Measurements from ENCODE around the gene THOC6.

The THOC6 gene

GRCh38 chr16:3023669-3024478 lies at the start of gene THOC6, which contains the start of gene HCFC1R1:
Gene THOC6 (plus strand): TSS chr16:3024035. CDS start chr16:3024327, 292 bp downstream.
Gene HCFC1R1 (minus strand): TSS chr16:3023942. CDS start chr16:3023941, 1 bp downstream.
- H3K4me3 ChIP-seq (ENCODE audit: low read length): peak within 1 kb of the TSS; percentile 99
- H3K27me3 ChIP-seq (ENCODE audit: control insufficient read depth, insufficient read depth, low read length): no peaks in the 10 kb centered on the region
- no peaks in the 10 kb centered on the region for H3K9me3 ChIP-seq (ENCODE audit: control insufficient read depth, low read depth, low read length)
- H3K27ac ChIP-seq (ENCODE audit: low read length): peak within 1 kb of the TSS; percentile 87
- peaks cover 17% of the 10 kb centered on the region for H3K4me1 ChIP-seq (ENCODE audit: control insufficient read depth, low read depth, low read length)
- peak within 1 kb of the TSS; percentile 88 for H3K9ac ChIP-seq (ENCODE audit: low read length)
- peaks cover 23% of the 10 kb centered on the region for H3K36me3 ChIP-seq (ENCODE audit: control insufficient read depth, low read depth, low read length)

GRCh38 chr16:2974319-2975056 lies 49.3 kb upstream of the THOC6 start:
- H3K4me1 ChIP-seq (ENCODE audit: control insufficient read depth, low read depth, low read length): no peaks in the 10 kb centered on the region
- H3K27me3 ChIP-seq (ENCODE audit: control insufficient read depth, insufficient read depth, low read length): no peaks in the 10 kb centered on the region
- no peak overlapping the region for H3K9ac ChIP-seq (ENCODE audit: low read length)
- no peaks in the 10 kb centered on the region for H3K9me3 ChIP-seq (ENCODE audit: control insufficient read depth, low read depth, low read length)
- no peak overlapping the region for H3K27ac ChIP-seq (ENCODE audit: low read length)
- H3K36me3 ChIP-seq (ENCODE audit: control insufficient read depth, low read depth, low read length): peaks cover 14% of the 10 kb centered on the region
- no peak overlapping the region for H3K4me3 ChIP-seq (ENCODE audit: low read length)

- Histone ChIP-seq H3K27me3 (ENCODE audit: control insufficient read depth, insufficient read depth, low read length) (no peaks in the 10 kb centered on the region), H3K36me3 (ENCODE audit: control insufficient read depth, low read depth, low read length) (peaks cover 14% of the 10 kb centered on the region), H3K9me3 (ENCODE audit: control insufficient read depth, low read depth, low read length) (no peaks in the 10 kb centered on the region), H3K9ac (ENCODE audit: low read length) (no peak overlapping the region), H3K4me3 (ENCODE audit: low read length) (no peak overlapping the region), H3K4me1 (ENCODE audit: control insufficient read depth, low read depth, low read length) (no peaks in the 10 kb centered on the region), H3K27ac (ENCODE audit: low read length) (no peak overlapping the region)
These were observed 48.6 kb upstream of the THOC6 start for GRCh38 chr16:2975161-2975795.

GRCh38 chr16:2976201-2976600 lies 47.6 kb upstream of the THOC6 start:
- Histone ChIP-seq H3K9ac (ENCODE audit: low read length) (no peak overlapping the region), H3K9me3 (ENCODE audit: control insufficient read depth, low read depth, low read length) (no peaks in the 10 kb centered on the region), H3K4me1 (ENCODE audit: control insufficient read depth, low read depth, low read length) (peaks cover under 1% of the 10 kb centered on the region), H3K27me3 (ENCODE audit: control insufficient read depth, insufficient read depth, low read length) (no peaks in the 10 kb centered on the region), H3K36me3 (ENCODE audit: control insufficient read depth, low read depth, low read length) (peaks cover 14% of the 10 kb centered on the region), H3K4me3 (ENCODE audit: low read length) (no peak overlapping the region), H3K27ac (ENCODE audit: low read length) (no peak overlapping the region)

- no peak overlapping the region for H3K4me3 ChIP-seq (ENCODE audit: low read length)
- H3K27ac ChIP-seq (ENCODE audit: low read length): no peak overlapping the region
- no peak overlapping the region for H3K9ac ChIP-seq (ENCODE audit: low read length)
- no peaks in the 10 kb centered on the region for H3K9me3 ChIP-seq (ENCODE audit: control insufficient read depth, low read depth, low read length)
- peaks cover 14% of the 10 kb centered on the region for H3K36me3 ChIP-seq (ENCODE audit: control insufficient read depth, low read depth, low read length)
- no peaks in the 10 kb centered on the region for H3K27me3 ChIP-seq (ENCODE audit: control insufficient read depth, insufficient read depth, low read length)
- H3K4me1 ChIP-seq (ENCODE audit: control insufficient read depth, low read depth, low read length): peaks cover 6% of the 10 kb centered on the region
These were observed 47.2 kb upstream of the THOC6 start for GRCh38 chr16:2976673-2977072.

GRCh38 chr16:2977440-2977839 lies 46.4 kb upstream of the THOC6 start:
- no peak overlapping the region for H3K4me3 ChIP-seq (ENCODE audit: low read length)
- no peak overlapping the region for H3K9ac ChIP-seq (ENCODE audit: low read length)
- no peaks in the 10 kb centered on the region for H3K9me3 ChIP-seq (ENCODE audit: control insufficient read depth, low read depth, low read length)
- no peak overlapping the region for H3K27ac ChIP-seq (ENCODE audit: low read length)
- no peaks in the 10 kb centered on the region for H3K27me3 ChIP-seq (ENCODE audit: control insufficient read depth, insufficient read depth, low read length)
- H3K36me3 ChIP-seq (ENCODE audit: control insufficient read depth, low read depth, low read length): peaks cover 10% of the 10 kb centered on the region
- H3K4me1 ChIP-seq (ENCODE audit: control insufficient read depth, low read depth, low read length): peaks cover 13% of the 10 kb centered on the region

GRCh38 chr16:2979669-2980226 lies 44.1 kb upstream of the THOC6 start:
- H3K4me1 ChIP-seq (ENCODE audit: control insufficient read depth, low read depth, low read length): peaks cover 13% of the 10 kb centered on the region
- H3K36me3 ChIP-seq (ENCODE audit: control insufficient read depth, low read depth, low read length): peaks cover 6% of the 10 kb centered on the region
- H3K27ac ChIP-seq (ENCODE audit: low read length): peak overlapping the region; percentile 71
- H3K4me3 ChIP-seq (ENCODE audit: low read length): peak overlapping the region; percentile 80
- peak overlapping the region; percentile 81 for H3K9ac ChIP-seq (ENCODE audit: low read length)
- no peaks in the 10 kb centered on the region for H3K9me3 ChIP-seq (ENCODE audit: control insufficient read depth, low read depth, low read length)
- no peaks in the 10 kb centered on the region for H3K27me3 ChIP-seq (ENCODE audit: control insufficient read depth, insufficient read depth, low read length)

GRCh38 chr16:2980227-2981176 lies 43.3 kb upstream of the THOC6 start, which contains the start of gene PKMYT1:
Gene PKMYT1 (minus strand): TSS chr16:2980446. CDS start chr16:2979657, 789 bp downstream.
- no peaks in the 10 kb centered on the region for H3K9me3 ChIP-seq (ENCODE audit: control insufficient read depth, low read depth, low read length)
- no peaks in the 10 kb centered on the region for H3K36me3 ChIP-seq (ENCODE audit: control insufficient read depth, low read depth, low read length)
- H3K4me3 ChIP-seq (ENCODE audit: low read length): peak within 1 kb of the TSS; percentile 80
- H3K27ac ChIP-seq (ENCODE audit: low read length): peak within 1 kb of the TSS; percentile 88
- peak within 1 kb of the TSS; percentile 81 for H3K9ac ChIP-seq (ENCODE audit: low read length)
- no peaks in the 10 kb centered on the region for H3K27me3 ChIP-seq (ENCODE audit: control insufficient read depth, insufficient read depth, low read length)
- H3K4me1 ChIP-seq (ENCODE audit: control insufficient read depth, low read depth, low read length): peaks cover 13% of the 10 kb centered on the region

GRCh38 chr16:2981177-2981898 lies 42.5 kb upstream of the THOC6 start:
- H3K36me3 ChIP-seq (ENCODE audit: control insufficient read depth, low read depth, low read length): no peaks in the 10 kb centered on the region
- H3K9ac ChIP-seq (ENCODE audit: low read length): peak overlapping the region; percentile 81
- no peaks in the 10 kb centered on the region for H3K9me3 ChIP-seq (ENCODE audit: control insufficient read depth, low read depth, low read length)
- H3K27me3 ChIP-seq (ENCODE audit: control insufficient read depth, insufficient read depth, low read length): no peaks in the 10 kb centered on the region
- peak overlapping the region; percentile 80 for H3K4me3 ChIP-seq (ENCODE audit: low read length)
- H3K27ac ChIP-seq (ENCODE audit: low read length): peak overlapping the region; percentile 43
- H3K4me1 ChIP-seq (ENCODE audit: control insufficient read depth, low read depth, low read length): peaks cover 13% of the 10 kb centered on the region

GRCh38 chr16:2981899-2982250 lies 42.0 kb upstream of the THOC6 start:
- peak overlapping the region; percentile 43 for H3K27ac ChIP-seq (ENCODE audit: low read length)
- no peaks in the 10 kb centered on the region for H3K36me3 ChIP-seq (ENCODE audit: control insufficient read depth, low read depth, low read length)
- peak overlapping the region; percentile 80 for H3K4me3 ChIP-seq (ENCODE audit: low read length)
- H3K4me1 ChIP-seq (ENCODE audit: control insufficient read depth, low read depth, low read length): peaks cover 13% of the 10 kb centered on the region
- no peaks in the 10 kb centered on the region for H3K27me3 ChIP-seq (ENCODE audit: control insufficient read depth, insufficient read depth, low read length)
- peak overlapping the region; percentile 81 for H3K9ac ChIP-seq (ENCODE audit: low read length)
- H3K9me3 ChIP-seq (ENCODE audit: control insufficient read depth, low read depth, low read length): no peaks in the 10 kb centered on the region

All from iPS-18a (cell line).